ENCODE measurements around the gene GHRHR. TPM values are rescaled to one million over a fixed set of nuclear protein-coding genes. Genes with fewer than 3 reads are reported as not detected.

The GHRHR gene
- total RNA-seq, 1 donor: not detected

- DNase-seq (ENCODE audit: low read depth in 2 of 3, low spot score in 2 of 3): no peak
These were observed 36.2 kb upstream of the GHRHR start for GRCh38 chr7:30927559-30927958.

- no peak for DNase-seq (ENCODE audit: low read depth in 2 of 3, low spot score in 2 of 3)
These were observed 35.4 kb upstream of the GHRHR start for GRCh38 chr7:30928254-30928872.

- no peak for DNase-seq (ENCODE audit: low read depth in 2 of 3, low spot score in 2 of 3)
These were observed 34.1 kb upstream of the GHRHR start for GRCh38 chr7:30929686-30930085.

GRCh38 chr7:30930621-30931020, 33.1 kb upstream of the GHRHR start:
- DNase-seq (ENCODE audit: low read depth in 2 of 3, low spot score in 2 of 3): no peak

- no peak for DNase-seq (ENCODE audit: low read depth in 2 of 3, low spot score in 2 of 3)
These were observed 32.4 kb upstream of the GHRHR start for GRCh38 chr7:30931161-30931928.

- DNase-seq (ENCODE audit: low read depth in 2 of 3, low spot score in 2 of 3): no peak
These were observed 31.7 kb upstream of the GHRHR start for GRCh38 chr7:30931929-30932540.

GRCh38 chr7:30932562-30932961, 31.2 kb upstream of the GHRHR start:
- no peak for DNase-seq (ENCODE audit: low read depth in 2 of 3, low spot score in 2 of 3)

- no peak for DNase-seq (ENCODE audit: low read depth in 2 of 3, low spot score in 2 of 3)
These were observed 30.4 kb upstream of the GHRHR start for GRCh38 chr7:30933124-30933974.

- DNase-seq (ENCODE audit: low read depth in 2 of 3, low spot score in 2 of 3): no peak
These were observed 29.5 kb upstream of the GHRHR start for GRCh38 chr7:30934225-30934624.

GRCh38 chr7:30934732-30935568, 28.8 kb upstream of the GHRHR start:
- DNase-seq (ENCODE audit: low read depth in 2 of 3, low spot score in 2 of 3): no peak

GRCh38 chr7:30935569-30935877, 28.2 kb upstream of the GHRHR start:
- no peak for DNase-seq (ENCODE audit: low read depth in 2 of 3, low spot score in 2 of 3)

GRCh38 chr7:30936650-30937245, 27.0 kb upstream of the GHRHR start:
- DNase-seq (ENCODE audit: low read depth in 2 of 3, low spot score in 2 of 3): no peak

GRCh38 chr7:30937416-30937815, 26.3 kb upstream of the GHRHR start:
- DNase-seq (ENCODE audit: low read depth in 2 of 3, low spot score in 2 of 3): no peak

GRCh38 chr7:30938435-30939316, 25.1 kb upstream of the GHRHR start:
- peak; percentile 31 to 43 (median 37) for DNase-seq (ENCODE audit: low read depth in 2 of 3, low spot score in 2 of 3)

GRCh38 chr7:30941582-30942323, 22.0 kb upstream of the GHRHR start:
- DNase-seq (ENCODE audit: low read depth in 2 of 3, low spot score in 2 of 3): no peak

GRCh38 chr7:30950197-30950596, 13.6 kb upstream of the GHRHR start:
- DNase-seq (ENCODE audit: low read depth in 2 of 3, low spot score in 2 of 3): no peak

GRCh38 chr7:30954914-30955313, 8.8 kb upstream of the GHRHR start:
- no peak for DNase-seq (ENCODE audit: low read depth in 2 of 3, low spot score in 2 of 3)

- no peak for DNase-seq (ENCODE audit: low read depth in 2 of 3, low spot score in 2 of 3)
These were observed 7.0 kb upstream of the GHRHR start for GRCh38 chr7:30956704-30957103.
